HEK293 (cell line): ENCODE results near the gene PCBP3.

Source experiments
- GFI1B ChIP-seq: fragments of 450-650 bp; formaldehyde crosslinking; IDR thresholded peaks from 2 replicates; pipeline ENCODE4 v1.5.1; 2016; ENCODE audit warnings: missing biosample characterization, missing genetic modification characterization
- HIC1 ChIP-seq: fragments of 450-650 bp; formaldehyde crosslinking; IDR thresholded peaks from 2 replicates; pipeline ENCODE4 v1.5.1; 2016; ENCODE audit warnings: missing biosample characterization, missing genetic modification characterization
- OSR2 ChIP-seq: fragments of 450-650 bp; formaldehyde crosslinking; IDR thresholded peaks from 2 replicates; pipeline ENCODE4 v1.5.1; 2016; ENCODE audit warnings: missing biosample characterization, missing genetic modification characterization
- PATZ1 ChIP-seq: fragments of 450-650 bp; formaldehyde crosslinking; IDR thresholded peaks from 2 replicates; pipeline ENCODE4 v1.5.1; 2016; ENCODE audit warnings: missing biosample characterization, missing genetic modification characterization
- YY2 ChIP-seq: fragments of 450-650 bp; formaldehyde crosslinking; IDR thresholded peaks from 2 replicates; pipeline ENCODE4 v1.5.1; 2016; ENCODE audit warnings: missing biosample characterization, missing genetic modification characterization
- ZBTB17 ChIP-seq: fragments of 450-650 bp; formaldehyde crosslinking; IDR thresholded peaks from 2 replicates; pipeline ENCODE4 v1.5.1; 2016; ENCODE audit warnings: missing biosample characterization, missing genetic modification characterization
- ZBTB20 ChIP-seq: fragments of 450-650 bp; formaldehyde crosslinking; IDR thresholded peaks from 2 replicates; pipeline ENCODE4 v1.5.1; 2016; ENCODE audit warnings: missing biosample characterization, missing genetic modification characterization
- ZBTB8A ChIP-seq: fragments of 450-650 bp; formaldehyde crosslinking; IDR thresholded peaks from 2 replicates; pipeline ENCODE4 v1.5.1; 2016; ENCODE audit warnings: missing biosample characterization, missing genetic modification characterization
- ZEB2 ChIP-seq: fragments of 450-650 bp; formaldehyde crosslinking; IDR thresholded peaks from 2 replicates; pipeline ENCODE4 v1.5.1; 2016; ENCODE audit warnings: missing biosample characterization, missing genetic modification characterization
- ZNF184 ChIP-seq: fragments of 450-650 bp; IDR thresholded peaks from 2 replicates; pipeline ENCODE4 v1.5.1; 2018; ENCODE audit warnings: missing biosample characterization, mild to moderate bottlenecking, missing genetic modification characterization
- ZNF202 ChIP-seq: fragments of 450-650 bp; formaldehyde crosslinking; IDR thresholded peaks from 2 replicates; pipeline ENCODE4 v1.5.1; 2016; ENCODE audit warnings: missing biosample characterization, missing genetic modification characterization, borderline replicate concordance
- ZNF324 ChIP-seq: fragments of 450-650 bp; formaldehyde crosslinking; IDR thresholded peaks from 2 replicates; pipeline ENCODE4 v1.5.1; 2016; ENCODE audit warnings: missing biosample characterization, missing genetic modification characterization
- ZNF335 ChIP-seq: fragments of 450-650 bp; formaldehyde crosslinking; conservative IDR thresholded peaks from 2 replicates; pipeline ENCODE4 v1.5.1; 2016; ENCODE audit warnings: missing biosample characterization, missing genetic modification characterization
- ZNF398 ChIP-seq: fragments of 450-650 bp; formaldehyde crosslinking; IDR thresholded peaks from 2 replicates; pipeline ENCODE4 v1.5.1; 2017; ENCODE audit warnings: missing biosample characterization, missing genetic modification characterization
- ZNF404 ChIP-seq: fragments of 450-650 bp; formaldehyde crosslinking; IDR thresholded peaks from 2 replicates; pipeline ENCODE4 v1.5.1; 2017; ENCODE audit warnings: missing biosample characterization, missing genetic modification characterization
- ZNF518A ChIP-seq: fragments of 450-650 bp; formaldehyde crosslinking; conservative IDR thresholded peaks from 2 replicates; pipeline ENCODE4 v1.5.1; 2016; ENCODE audit warnings: low read depth, missing biosample characterization, missing genetic modification characterization
- ZNF555 ChIP-seq: fragments of 450-650 bp; formaldehyde crosslinking; conservative IDR thresholded peaks from 2 replicates; pipeline ENCODE4 v1.5.1; 2017; ENCODE audit warnings: missing biosample characterization, mild to moderate bottlenecking, missing genetic modification characterization, inconsistent platforms
- ZNF639 ChIP-seq: fragments of 450-650 bp; formaldehyde crosslinking; IDR thresholded peaks from 2 replicates; pipeline ENCODE4 v1.5.1; 2016; ENCODE audit warnings: missing biosample characterization, missing genetic modification characterization
- ZNF660 ChIP-seq: fragments of 450-650 bp; IDR thresholded peaks from 2 replicates; pipeline ENCODE4 v1.5.1; 2018; ENCODE audit warnings: missing biosample characterization, mild to moderate bottlenecking, missing genetic modification characterization
- ZNF707 ChIP-seq: fragments of 450-650 bp; formaldehyde crosslinking; IDR thresholded peaks from 2 replicates; pipeline ENCODE4 v1.5.1; 2016; ENCODE audit warnings: missing biosample characterization, missing genetic modification characterization
- ZNF792 ChIP-seq: fragments of 450-650 bp; formaldehyde crosslinking; IDR thresholded peaks from 2 replicates; pipeline ENCODE4 v1.5.1; 2016; ENCODE audit warnings: missing biosample characterization, missing genetic modification characterization
- TF ChIP-seq, protein P1 (sequence below): fragments of 450-650 bp; formaldehyde crosslinking; IDR thresholded peaks from 2 replicates; pipeline ENCODE4 v1.5.1; 2016; ENCODE audit warnings: missing biosample characterization, missing genetic modification characterization

PCBP3 gene

GRCh38 chr21:45618287-45618686, 25.2 kb upstream of the PCBP3 start (continued):
- TF ChIP-seq ZNF639 (tag by site-specific recombination) = 0 out of 2 replicates have a peak, but pooled peaks have one; percentile 25
- no peak for TF ChIP-seq ZNF707
- 0 out of 2 replicates have a peak, but pooled peaks have one; percentile 17 for TF ChIP-seq OSR2 (tag by site-specific recombination)
- no peak for TF ChIP-seq ZNF555 (tag by site-specific recombination)
- no peak for TF ChIP-seq ZNF792 (tag by site-specific recombination)
- TF ChIP-seq ZBTB8A (tag by site-specific recombination) = peak; percentile 47
- peak; percentile 84 for TF ChIP-seq ZNF184
- no peak for TF ChIP-seq ZNF404 (tag by site-specific recombination)
- TF ChIP-seq, protein P1, sequence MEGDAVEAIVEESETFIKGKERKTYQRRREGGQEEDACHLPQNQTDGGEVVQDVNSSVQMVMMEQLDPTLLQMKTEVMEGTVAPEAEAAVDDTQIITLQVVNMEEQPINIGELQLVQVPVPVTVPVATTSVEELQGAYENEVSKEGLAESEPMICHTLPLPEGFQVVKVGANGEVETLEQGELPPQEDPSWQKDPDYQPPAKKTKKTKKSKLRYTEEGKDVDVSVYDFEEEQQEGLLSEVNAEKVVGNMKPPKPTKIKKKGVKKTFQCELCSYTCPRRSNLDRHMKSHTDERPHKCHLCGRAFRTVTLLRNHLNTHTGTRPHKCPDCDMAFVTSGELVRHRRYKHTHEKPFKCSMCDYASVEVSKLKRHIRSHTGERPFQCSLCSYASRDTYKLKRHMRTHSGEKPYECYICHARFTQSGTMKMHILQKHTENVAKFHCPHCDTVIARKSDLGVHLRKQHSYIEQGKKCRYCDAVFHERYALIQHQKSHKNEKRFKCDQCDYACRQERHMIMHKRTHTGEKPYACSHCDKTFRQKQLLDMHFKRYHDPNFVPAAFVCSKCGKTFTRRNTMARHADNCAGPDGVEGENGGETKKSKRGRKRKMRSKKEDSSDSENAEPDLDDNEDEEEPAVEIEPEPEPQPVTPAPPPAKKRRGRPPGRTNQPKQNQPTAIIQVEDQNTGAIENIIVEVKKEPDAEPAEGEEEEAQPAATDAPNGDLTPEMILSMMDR = no peak
- TF ChIP-seq ZNF202 (tag by site-specific recombination) = no peak
- TF ChIP-seq HIC1 (tag by site-specific recombination) = no peak
- peak; percentile 78 for TF ChIP-seq GFI1B (tag by site-specific recombination)
- peak; percentile 94 for TF ChIP-seq PATZ1
- no peak for TF ChIP-seq YY2 (tag by site-specific recombination)
- TF ChIP-seq ZNF324 (tag by site-specific recombination) = no peak
- peak; percentile 57; the same call in 1 of the 2 replicates for TF ChIP-seq ZNF518A (tag by site-specific recombination)
- TF ChIP-seq ZNF398 (tag by site-specific recombination) = peak; percentile 15; the same call in 1 of the 2 replicates
- TF ChIP-seq ZNF335 (tag by site-specific recombination) = peak; percentile 76
- peak; percentile 97 for TF ChIP-seq ZNF660 (tag by site-specific recombination)
- TF ChIP-seq ZBTB17 = 0 out of 2 replicates have a peak, but pooled peaks have one; percentile 14
- TF ChIP-seq ZEB2 (tag by site-specific recombination) = peak; percentile 83
- peak; percentile 23; the same call in 1 of the 2 replicates for TF ChIP-seq ZBTB20
